Right lobe of liver (tissue), 4 donors: ENCODE data around the gene UGT2B15.

ENCODE experiments used
- POLR2A ChIP-seq: fragments of 450-650 bp; IDR thresholded peaks from one replicate; pipeline ENCODE4 v1.6.1; 2017; ENCODE audit warnings: antibody characterized with exemption, mild to moderate bottlenecking
- TF ChIP-seq, protein P1 (sequence below), 4 donors: fragments of 200-600 bp in 3 of 4; fragments of 450-650 bp in 1 of 4; IDR thresholded peaks; one replicate each; pipeline versions ENCODE4 v1.5.1 to v1.8.0; 2016 to 2022; ENCODE audit warnings: antibody characterized with exemption in 4 of 4, mild to moderate bottlenecking in 2 of 4
- donor health status: DM: no; HTN: no; CAD: no.
- donor health status: DM: no; HTN: no; CAD: no.
- donor health status: DM: no; HTN: yes; CAD: no.

DNA sequence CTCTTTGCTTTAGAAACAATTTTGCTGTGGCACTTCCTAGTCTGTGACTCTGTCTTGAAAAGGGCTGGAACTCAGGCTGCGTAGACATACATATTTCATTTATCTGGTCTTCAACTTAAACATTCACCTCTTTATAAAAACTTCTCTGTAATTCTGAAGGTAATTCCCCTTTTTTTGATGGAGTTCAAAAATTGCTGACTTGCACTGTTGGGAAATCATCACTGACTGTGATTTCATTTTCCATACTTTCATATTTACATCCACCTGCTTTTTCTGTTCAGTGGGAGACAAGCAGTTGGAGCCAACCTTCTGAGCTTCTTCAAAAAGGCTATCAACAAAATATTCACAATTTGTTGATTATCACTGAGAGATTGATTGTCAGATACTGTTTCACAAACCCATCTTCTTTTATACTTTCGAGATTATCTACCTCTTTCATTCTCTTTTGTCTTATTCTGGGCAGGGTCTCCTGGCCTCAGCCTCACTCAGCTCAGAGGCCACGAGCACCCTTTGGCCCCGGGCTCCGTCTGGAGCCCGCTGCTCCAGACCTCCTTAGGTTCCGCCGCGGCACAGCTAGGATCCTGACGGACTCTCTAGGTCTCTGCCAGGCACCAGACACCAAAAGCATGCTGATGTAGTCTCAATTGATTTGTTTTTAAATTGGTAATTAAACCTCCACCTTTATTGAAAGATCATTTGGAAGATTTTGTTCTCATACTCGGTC, 54.6 kb downstream of the UGT2B15 start:
- no peak for TF ChIP-seq POLR2A
- TF ChIP-seq, protein P1, sequence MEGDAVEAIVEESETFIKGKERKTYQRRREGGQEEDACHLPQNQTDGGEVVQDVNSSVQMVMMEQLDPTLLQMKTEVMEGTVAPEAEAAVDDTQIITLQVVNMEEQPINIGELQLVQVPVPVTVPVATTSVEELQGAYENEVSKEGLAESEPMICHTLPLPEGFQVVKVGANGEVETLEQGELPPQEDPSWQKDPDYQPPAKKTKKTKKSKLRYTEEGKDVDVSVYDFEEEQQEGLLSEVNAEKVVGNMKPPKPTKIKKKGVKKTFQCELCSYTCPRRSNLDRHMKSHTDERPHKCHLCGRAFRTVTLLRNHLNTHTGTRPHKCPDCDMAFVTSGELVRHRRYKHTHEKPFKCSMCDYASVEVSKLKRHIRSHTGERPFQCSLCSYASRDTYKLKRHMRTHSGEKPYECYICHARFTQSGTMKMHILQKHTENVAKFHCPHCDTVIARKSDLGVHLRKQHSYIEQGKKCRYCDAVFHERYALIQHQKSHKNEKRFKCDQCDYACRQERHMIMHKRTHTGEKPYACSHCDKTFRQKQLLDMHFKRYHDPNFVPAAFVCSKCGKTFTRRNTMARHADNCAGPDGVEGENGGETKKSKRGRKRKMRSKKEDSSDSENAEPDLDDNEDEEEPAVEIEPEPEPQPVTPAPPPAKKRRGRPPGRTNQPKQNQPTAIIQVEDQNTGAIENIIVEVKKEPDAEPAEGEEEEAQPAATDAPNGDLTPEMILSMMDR (IDR thresholded peaks at IDR 0.05), result no peak
